Endodermal cell (in vitro differentiated cells): ENCODE measurements around the gene ABTB2. TPM values are rescaled to one million over a fixed set of nuclear protein-coding genes. Genes with fewer than 3 reads are reported as not detected.
A peak's percentile ranks its signal among the peaks of the same experiment; 100 is the strongest.

Experiments used
- DNase-seq: peaks from one replicate; pipeline ENCODE4 v3.0.0-alpha.2; 2017
- H3K27ac ChIP-seq: 2 replicates; pipeline ENCODE4 v1.5.1; 2013; ENCODE audit warnings: mild to moderate bottlenecking, low read depth, low read length, moderate library complexity
- H3K27me3 ChIP-seq: 2 replicates; pipeline ENCODE4 v1.6.1; 2013; ENCODE audit warnings: mild to moderate bottlenecking, low read length, moderate library complexity; ENCODE audit not compliant: insufficient read depth, control insufficient read depth, poor library complexity, severe bottlenecking
- H3K36me3 ChIP-seq: 2 replicates; pipeline ENCODE4 v1.7.0; 2013; ENCODE audit warnings: mild to moderate bottlenecking, low read length, moderate library complexity; ENCODE audit not compliant: control insufficient read depth, insufficient read depth
- H3K4me1 ChIP-seq: one replicate; pipeline ENCODE4 v1.7.0; 2013; ENCODE audit warnings: low read length; ENCODE audit not compliant: control insufficient read depth, insufficient read depth
- H3K4me3 ChIP-seq: 2 replicates; pipeline ENCODE4 v1.5.1; 2013; ENCODE audit warnings: mild to moderate bottlenecking, low read length, moderate library complexity
- H3K9ac ChIP-seq: 2 replicates; pipeline ENCODE4 v1.6.1; 2013; ENCODE audit warnings: mild to moderate bottlenecking, low read length, moderate library complexity; ENCODE audit not compliant: poor library complexity, severe bottlenecking; ENCODE audit errors: extremely low read depth
- H3K9me3 ChIP-seq: 2 replicates; pipeline ENCODE4 v1.6.1; 2013; ENCODE audit warnings: mild to moderate bottlenecking, low read length, moderate library complexity; ENCODE audit not compliant: control insufficient read depth
- H3K27ac Mint-ChIP-seq: 2 replicates; pipeline ENCODE4 v1.8.0; 2020; ENCODE audit warnings: mixed read lengths
- H3K27me3 Mint-ChIP-seq: 2 replicates; pipeline ENCODE4 v1.8.0; 2021; ENCODE audit warnings: mild to moderate bottlenecking, mixed read lengths; ENCODE audit not compliant: insufficient read depth
- H3K36me3 Mint-ChIP-seq: 2 replicates; pipeline ENCODE4 v1.8.0; 2020; ENCODE audit warnings: low read depth, mixed read lengths
- H3K4me1 Mint-ChIP-seq: 2 replicates; pipeline ENCODE4 v1.8.0; 2020; ENCODE audit warnings: mixed read lengths
- H3K4me3 Mint-ChIP-seq: 2 replicates; pipeline ENCODE4 v1.8.0; 2020; ENCODE audit warnings: mild to moderate bottlenecking, moderate library complexity, mixed read lengths
- H3K9me3 Mint-ChIP-seq: 2 replicates; pipeline ENCODE4 v1.8.0; 2020; ENCODE audit warnings: mild to moderate bottlenecking, mixed read lengths
- CTCF ChIP-seq: fragments of 200-600 bp; sonication (generic); conservative IDR thresholded peaks from 2 replicates; pipeline ENCODE4 v1.5.0; 2021; ENCODE audit warnings: antibody characterized with exemption, mild to moderate bottlenecking
- WGBS, 2 experiments: methylation state at CpG; one replicate each; pipeline versions ENCODE4 v1.1.5 to v1.1.7; 2013; ENCODE audit warnings: missing lambda C conversion rate in 2 of 2, mixed read lengths in 1 of 2; ENCODE audit not compliant: insufficient coverage in 1 of 2, insufficient read length in 1 of 2; 5-methylcytosine and 5-hydroxymethylcytosine counted together
- total RNA-seq, 2 donors: library from RNA; stranded (reverse); fragmentation: NEBNext Ultra II Directional in 1 of 2; extraction: Animal tissue kit (Norgen Biotek cat#: 25700) in 1 of 2; gene quantifications; 2 replicates in 1 of 2; 3 replicates in 1 of 2; pipeline ENCODE4 v1.2.1, GENCODE V29; 2021

The ABTB2 gene
- total RNA-seq, 2 donors from 2014 or later: 2.9 to 5.2 TPM

GRCh38 chr11:34160049-34160721 is 197.6 kb downstream of the ABTB2 start:
- H3K4me1 ChIP-seq: no peaks in the 10 kb centered on the region
- H3K27me3 ChIP-seq: no peaks in the 10 kb centered on the region
- H3K27ac ChIP-seq: no peak overlapping the region
- no peak overlapping the region for H3K4me3 ChIP-seq
- H3K9me3 ChIP-seq: no peaks in the 10 kb centered on the region
- no peak for TF ChIP-seq CTCF
- H3K36me3 Mint-ChIP-seq: peaks cover 8% of the 10 kb centered on the region
- H3K4me1 Mint-ChIP-seq: no peaks in the 10 kb centered on the region
- peaks cover 19% of the 10 kb centered on the region for H3K36me3 ChIP-seq
- 92 to 98% methylated on average over 5 to 15 of the region's 22 CpGs for WGBS, 2 experiments
- DNase-seq: no peak
- H3K9me3 Mint-ChIP-seq: no peaks in the 10 kb centered on the region
- no peaks in the 10 kb centered on the region for H3K27me3 Mint-ChIP-seq
- no peak overlapping the region for H3K4me3 Mint-ChIP-seq
- H3K9ac ChIP-seq: no peak overlapping the region
- no peak overlapping the region for H3K27ac Mint-ChIP-seq

- peak overlapping the region; percentile 48 for H3K27ac Mint-ChIP-seq
- no peak overlapping the region for H3K4me3 ChIP-seq
- no peak overlapping the region for H3K27ac ChIP-seq
- H3K4me3 Mint-ChIP-seq: no peak overlapping the region
- no peaks in the 10 kb centered on the region for H3K9me3 Mint-ChIP-seq
- H3K9ac ChIP-seq: no peak overlapping the region
- no peaks in the 10 kb centered on the region for H3K4me1 ChIP-seq
- H3K36me3 Mint-ChIP-seq: peaks cover 9% of the 10 kb centered on the region
- no peak for DNase-seq
- WGBS, 2 experiments: 93 to 100% methylated on average over 3 to 6 of the region's 6 CpGs
- no peaks in the 10 kb centered on the region for H3K27me3 Mint-ChIP-seq
- H3K27me3 ChIP-seq: no peaks in the 10 kb centered on the region
- no peaks in the 10 kb centered on the region for H3K4me1 Mint-ChIP-seq
- H3K9me3 ChIP-seq: no peaks in the 10 kb centered on the region
- peaks cover 27% of the 10 kb centered on the region for H3K36me3 ChIP-seq
- TF ChIP-seq CTCF: no peak
Measured at GRCh38 chr11:34158661-34159060, 199.1 kb downstream of the ABTB2 start.

- H3K27ac Mint-ChIP-seq: no peak overlapping the region
- Histone ChIP-seq H3K9ac (no peak overlapping the region), H3K4me3 (no peak overlapping the region), H3K36me3 (peaks cover 33% of the 10 kb centered on the region), H3K4me1 (no peaks in the 10 kb centered on the region), H3K9me3 (no peaks in the 10 kb centered on the region), H3K27ac (no peak overlapping the region), H3K27me3 (no peaks in the 10 kb centered on the region)
- DNase-seq: no peak
- whole genome bisulfite sequencing, 2 experiments: 96 to 100% methylated on average over 7 to 9 of the region's 9 CpGs
- H3K9me3 Mint-ChIP-seq: no peaks in the 10 kb centered on the region
- peaks cover 11% of the 10 kb centered on the region for H3K36me3 Mint-ChIP-seq
- no peaks in the 10 kb centered on the region for H3K27me3 Mint-ChIP-seq
- no peak for TF ChIP-seq CTCF
- H3K4me3 Mint-ChIP-seq: no peak overlapping the region
- no peaks in the 10 kb centered on the region for H3K4me1 Mint-ChIP-seq
Measured at GRCh38 chr11:34157163-34157562, 200.6 kb downstream of the ABTB2 start.
